Panc1 (cell line): ENCODE results near the gene ILDR2.

Experiments used
- CTCF ChIP-seq: fragments of 450-650 bp; IDR thresholded peaks from 2 replicates; pipeline ENCODE4 v1.5.1; 2017; ENCODE audit warnings: mild to moderate bottlenecking
- POLR2AphosphoS5 ChIP-seq: IDR thresholded peaks from 2 replicates; pipeline ENCODE4 v1.6.1; 2012; ENCODE audit warnings: mild to moderate bottlenecking, low read depth, low read length, moderate library complexity
- REST ChIP-seq, 2 experiments: IDR thresholded peaks; 2 replicates each; pipeline ENCODE4 v1.6.1; 2011 to 2012; ENCODE audit warnings: low read depth in 2 of 2, control low read depth in 1 of 2, low read length in 1 of 2, mild to moderate bottlenecking in 1 of 2, moderate library complexity in 1 of 2; ENCODE audit not compliant: insufficient read depth in 1 of 2
- TCF7L2 ChIP-seq: IDR thresholded peaks from 2 replicates; pipeline ENCODE4 v1.6.1; 2011; ENCODE audit warnings: mild to moderate bottlenecking, low read depth, low read length, inconsistent platforms

GRCh38 chr1:166951050-166951449 is 24.3 kb downstream of the ILDR2 start:
- no peak for TF ChIP-seq CTCF
- no peak for TF ChIP-seq REST (IDR thresholded peaks at IDR 0.05; ENCODE audit: insufficient read depth in 1 of 2, low read depth in 2 of 2, low read length in 1 of 2)
- no peak for TF ChIP-seq TCF7L2
- no peak for TF ChIP-seq POLR2AphosphoS5
